Measurements from ENCODE around the gene ATP8A2. TPM values are rescaled to one million over a fixed set of nuclear protein-coding genes. Genes with fewer than 3 reads are reported as not detected.

Gene ATP8A2
- total RNA-seq, 4 donors from 2014 or later, result 0.13 to 0.24 (median 0.20) TPM

- no peaks in the 10 kb centered on the region for H3K9me3 ChIP-seq
- WGBS, result 76% methylated on average over 8 of the region's 8 CpGs
- TF ChIP-seq EP300 (IDR thresholded peaks at IDR 0.05), result no peak
- H3K4me1 ChIP-seq, result no peaks in the 10 kb centered on the region
- H3K27ac ChIP-seq, result no peak overlapping the region
- no peaks in the 10 kb centered on the region for H3K36me3 ChIP-seq
- DNase-seq (ENCODE audit: low spot score in 2 of 2), result no peak
- peaks cover 2% of the 10 kb centered on the region for H3K27me3 ChIP-seq
- no peak overlapping the region for H3K4me3 ChIP-seq
These were observed 516.3 kb downstream of the ATP8A2 start for GRCh38 chr13:25887962-25888655.

GRCh38 chr13:25890671-25891212 lies 519.0 kb downstream of the ATP8A2 start:
- no peak overlapping the region for H3K4me3 ChIP-seq
- DNase-seq (ENCODE audit: low spot score in 2 of 2), result no peak
- no peaks in the 10 kb centered on the region for H3K27me3 ChIP-seq
- no peak for TF ChIP-seq POLR2A (IDR thresholded peaks at IDR 0.05)
- no peak for TF ChIP-seq CTCF (IDR thresholded peaks at IDR 0.05)
- TF ChIP-seq EP300 (IDR thresholded peaks at IDR 0.05), result no peak
- TF ChIP-seq POLR2AphosphoS5 (IDR thresholded peaks at IDR 0.05), result no peak
- H3K27ac ChIP-seq, result no peak overlapping the region
- no peaks in the 10 kb centered on the region for H3K36me3 ChIP-seq
- 45% methylated on average over 4 of the region's 4 CpGs for WGBS
- no peaks in the 10 kb centered on the region for H3K9me3 ChIP-seq
- no peaks in the 10 kb centered on the region for H3K4me1 ChIP-seq

- Histone ChIP-seq H3K27me3 (no peaks in the 10 kb centered on the region), H3K36me3 (no peaks in the 10 kb centered on the region), H3K4me3 (no peak overlapping the region), H3K9me3 (no peaks in the 10 kb centered on the region), H3K27ac (no peak overlapping the region), H3K4me1 (peaks cover 19% of the 10 kb centered on the region)
- WGBS, result 97% methylated on average over 7 of the region's 7 CpGs
- no peak for TF ChIP-seq POLR2A (IDR thresholded peaks at IDR 0.05)
- no peak for TF ChIP-seq CTCF (IDR thresholded peaks at IDR 0.05)
- no peak for TF ChIP-seq EP300 (IDR thresholded peaks at IDR 0.05)
- no peak for TF ChIP-seq POLR2AphosphoS5 (IDR thresholded peaks at IDR 0.05)
- DNase-seq (ENCODE audit: low spot score in 2 of 2), result no peak
These were observed 527.2 kb downstream of the ATP8A2 start for GRCh38 chr13:25898991-25899390.

GRCh38 chr13:25899464-25899863 lies 527.7 kb downstream of the ATP8A2 start:
- 76% methylated on average over 6 of the region's 6 CpGs for WGBS
- no peak for TF ChIP-seq CTCF (IDR thresholded peaks at IDR 0.05)
- TF ChIP-seq POLR2A (IDR thresholded peaks at IDR 0.05), result no peak
- no peak for TF ChIP-seq POLR2AphosphoS5 (IDR thresholded peaks at IDR 0.05)
- TF ChIP-seq EP300 (IDR thresholded peaks at IDR 0.05), result no peak
- no peaks in the 10 kb centered on the region for H3K36me3 ChIP-seq
- no peaks in the 10 kb centered on the region for H3K27me3 ChIP-seq
- no peak overlapping the region for H3K4me3 ChIP-seq
- no peaks in the 10 kb centered on the region for H3K9me3 ChIP-seq
- no peak overlapping the region for H3K27ac ChIP-seq
- peaks cover 19% of the 10 kb centered on the region for H3K4me1 ChIP-seq
- DNase-seq (ENCODE audit: low spot score in 2 of 2), result no peak

GRCh38 chr13:25899952-25900351 lies 528.2 kb downstream of the ATP8A2 start:
- Histone ChIP-seq H3K9me3 (no peaks in the 10 kb centered on the region), H3K4me3 (no peak overlapping the region), H3K36me3 (no peaks in the 10 kb centered on the region), H3K27ac (no peak overlapping the region), H3K27me3 (no peaks in the 10 kb centered on the region), H3K4me1 (peaks cover 19% of the 10 kb centered on the region)
- TF ChIP-seq POLR2A (IDR thresholded peaks at IDR 0.05), result no peak
- TF ChIP-seq CTCF (IDR thresholded peaks at IDR 0.05), result no peak
- TF ChIP-seq EP300 (IDR thresholded peaks at IDR 0.05), result no peak
- no peak for TF ChIP-seq POLR2AphosphoS5 (IDR thresholded peaks at IDR 0.05)
- WGBS, result 91% methylated on average over 1 of the region's 1 CpG
- no peak for DNase-seq (ENCODE audit: low spot score in 2 of 2)
